ENCODE data around the gene MAP1LC3A.
"Not testable (repeated sequence)": the region's sequence is repeated elsewhere in the genome, so short reads cannot be mapped to it uniquely, and the experiment has no call there.

Gene MAP1LC3A

GRCh38 chr20:34514897-34515483, 43.5 kb upstream of the MAP1LC3A start:
- no peak overlapping the region for H3K27ac ChIP-seq
- H3K9me3 ChIP-seq (ENCODE audit: severe bottlenecking), result no peaks in the 10 kb centered on the region
- no peak for DNase-seq
- peaks cover 12% of the 10 kb centered on the region for H3K36me3 ChIP-seq
- no peaks in the 10 kb centered on the region for H3K27me3 ChIP-seq (ENCODE audit: insufficient read depth, low read depth, severe bottlenecking)
- no peak for TF ChIP-seq CTCF (IDR thresholded peaks at IDR 0.05; ENCODE audit: low read depth, low read length)
- peak overlapping the region; percentile 70 for H3K4me3 ChIP-seq (ENCODE audit: low read depth, low read length)

GRCh38 chr20:34515484-34516246, 42.9 kb upstream of the MAP1LC3A start:
- peaks cover 16% of the 10 kb centered on the region for H3K36me3 ChIP-seq
- H3K4me3 ChIP-seq (ENCODE audit: low read depth, low read length), result peak overlapping the region; percentile 70
- no peaks in the 10 kb centered on the region for H3K27me3 ChIP-seq (ENCODE audit: insufficient read depth, low read depth, severe bottlenecking)
- peak; percentile 67 for DNase-seq
- no peak for TF ChIP-seq CTCF (IDR thresholded peaks at IDR 0.05; ENCODE audit: low read depth, low read length)
- no peaks in the 10 kb centered on the region for H3K9me3 ChIP-seq (ENCODE audit: severe bottlenecking)
- peak overlapping the region; percentile 95 for H3K27ac ChIP-seq

- peaks cover 16% of the 10 kb centered on the region for H3K36me3 ChIP-seq
- TF ChIP-seq CTCF (IDR thresholded peaks at IDR 0.05; ENCODE audit: low read depth, low read length), result no peak
- peak within 1 kb of the TSS; percentile 95 for H3K27ac ChIP-seq
- peak; percentile 97 for DNase-seq
- peak within 1 kb of the TSS; percentile 70 for H3K4me3 ChIP-seq (ENCODE audit: low read depth, low read length)
- no peaks in the 10 kb centered on the region for H3K9me3 ChIP-seq (ENCODE audit: severe bottlenecking)
- no peaks in the 10 kb centered on the region for H3K27me3 ChIP-seq (ENCODE audit: insufficient read depth, low read depth, severe bottlenecking)
Measured at GRCh38 chr20:34516247-34517113, 42.0 kb upstream of the MAP1LC3A start, which contains the start of gene DYNLRB1. DYNLRB1 (plus strand) TSS chr20:34516422; CDS start chr20:34516459, 37 bp downstream.

GRCh38 chr20:34517114-34517505, 41.4 kb upstream of the MAP1LC3A start:
- Histone ChIP-seq H3K27ac (peak overlapping the region; percentile 95), H3K27me3 (ENCODE audit: insufficient read depth, low read depth, severe bottlenecking) (no peaks in the 10 kb centered on the region), H3K36me3 (peaks cover 16% of the 10 kb centered on the region), H3K4me3 (ENCODE audit: low read depth, low read length) (peak overlapping the region; percentile 70), H3K9me3 (ENCODE audit: severe bottlenecking) (no peaks in the 10 kb centered on the region)
- DNase-seq, result no peak
- TF ChIP-seq CTCF (IDR thresholded peaks at IDR 0.05; ENCODE audit: low read depth, low read length), result no peak

GRCh38 chr20:34518863-34519262, 39.7 kb upstream of the MAP1LC3A start:
- not testable (repeated sequence) for H3K27me3 ChIP-seq (ENCODE audit: insufficient read depth, low read depth, severe bottlenecking); H3K27ac ChIP-seq; H3K4me3 ChIP-seq (ENCODE audit: low read depth, low read length); DNase-seq; H3K9me3 ChIP-seq (ENCODE audit: severe bottlenecking)
- peaks cover 16% of the 10 kb centered on the region for H3K36me3 ChIP-seq

- not testable (repeated sequence) for H3K4me3 ChIP-seq (ENCODE audit: low read depth, low read length); H3K9me3 ChIP-seq (ENCODE audit: severe bottlenecking); DNase-seq; H3K27me3 ChIP-seq (ENCODE audit: insufficient read depth, low read depth, severe bottlenecking); H3K27ac ChIP-seq
- peaks cover 16% of the 10 kb centered on the region for H3K36me3 ChIP-seq
Measured at GRCh38 chr20:34519841-34520240, 38.7 kb upstream of the MAP1LC3A start.

Data from WERI-Rb-1 (cell line).